ENCODE data around the gene CUL7.

CUL7 gene

GRCh38 chr6:43020052-43020705, 33.5 kb downstream of the CUL7 start:
- Mint-ChIP-seq H3K4me1 (ENCODE audit: low read depth) (peaks cover 51% of the 10 kb centered on the region), H3K36me3 (ENCODE audit: low read depth) (peaks cover 26% of the 10 kb centered on the region), H3K4me3 (peak overlapping the region; percentile 47)

DNA sequence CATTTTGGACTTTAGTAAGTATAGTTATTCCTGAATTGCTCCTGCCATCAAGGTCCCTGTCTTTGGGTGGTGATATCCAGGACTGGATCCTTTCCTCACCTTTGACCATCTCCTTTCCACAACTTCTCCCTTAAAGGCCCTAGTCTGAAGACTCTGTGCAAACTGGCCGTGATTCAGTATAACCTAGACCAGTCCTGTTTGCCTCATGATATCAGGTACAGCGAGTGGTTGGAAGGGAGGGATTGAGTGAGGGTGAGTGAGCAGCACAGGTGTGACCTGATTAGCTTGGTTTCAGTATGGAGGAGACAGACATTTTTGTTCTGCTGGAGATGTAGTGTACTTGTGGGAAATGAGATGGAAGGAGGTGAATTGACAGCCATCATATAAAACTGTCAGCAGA, 34.5 kb downstream of the CUL7 start:
- H3K27me3 Mint-ChIP-seq = no peaks in the 10 kb centered on the region
- no peaks in the 10 kb centered on the region for H3K9me3 Mint-ChIP-seq
- peak overlapping the region; percentile 64 for H3K27ac Mint-ChIP-seq
- H3K4me1 Mint-ChIP-seq (ENCODE audit: low read depth) = peaks cover 54% of the 10 kb centered on the region
- H3K4me3 Mint-ChIP-seq = no peak overlapping the region
- H3K36me3 Mint-ChIP-seq (ENCODE audit: low read depth) = peaks cover 16% of the 10 kb centered on the region

More at GRCh38 chr6:43020052-43020705, 33.5 kb downstream of the CUL7 start:
- Mint-ChIP-seq H3K27ac (peak overlapping the region; percentile 65), H3K9me3 (no peaks in the 10 kb centered on the region), H3K27me3 (no peaks in the 10 kb centered on the region)

DNA sequence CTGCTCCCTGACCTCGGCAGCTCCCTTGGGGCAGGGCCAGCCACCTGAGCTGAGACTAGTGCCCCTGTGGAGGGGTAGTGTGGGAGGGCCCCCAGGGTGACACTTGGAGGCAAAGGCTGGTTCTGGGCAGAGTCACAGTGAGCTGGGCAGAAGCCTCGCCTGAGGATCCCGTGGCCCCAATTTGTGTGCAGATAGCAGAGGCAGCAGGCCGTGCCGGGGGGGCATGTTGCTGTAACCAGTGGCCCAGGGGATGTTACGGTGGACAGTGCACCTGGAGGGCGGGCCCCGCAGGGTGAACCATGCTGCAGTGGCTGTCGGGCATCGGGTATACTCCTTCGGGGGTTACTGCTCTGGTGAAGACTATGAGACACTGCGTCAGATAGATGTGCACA, 36.7 kb downstream of the CUL7 start:
- H3K4me3 Mint-ChIP-seq = no peak overlapping the region

DNA sequence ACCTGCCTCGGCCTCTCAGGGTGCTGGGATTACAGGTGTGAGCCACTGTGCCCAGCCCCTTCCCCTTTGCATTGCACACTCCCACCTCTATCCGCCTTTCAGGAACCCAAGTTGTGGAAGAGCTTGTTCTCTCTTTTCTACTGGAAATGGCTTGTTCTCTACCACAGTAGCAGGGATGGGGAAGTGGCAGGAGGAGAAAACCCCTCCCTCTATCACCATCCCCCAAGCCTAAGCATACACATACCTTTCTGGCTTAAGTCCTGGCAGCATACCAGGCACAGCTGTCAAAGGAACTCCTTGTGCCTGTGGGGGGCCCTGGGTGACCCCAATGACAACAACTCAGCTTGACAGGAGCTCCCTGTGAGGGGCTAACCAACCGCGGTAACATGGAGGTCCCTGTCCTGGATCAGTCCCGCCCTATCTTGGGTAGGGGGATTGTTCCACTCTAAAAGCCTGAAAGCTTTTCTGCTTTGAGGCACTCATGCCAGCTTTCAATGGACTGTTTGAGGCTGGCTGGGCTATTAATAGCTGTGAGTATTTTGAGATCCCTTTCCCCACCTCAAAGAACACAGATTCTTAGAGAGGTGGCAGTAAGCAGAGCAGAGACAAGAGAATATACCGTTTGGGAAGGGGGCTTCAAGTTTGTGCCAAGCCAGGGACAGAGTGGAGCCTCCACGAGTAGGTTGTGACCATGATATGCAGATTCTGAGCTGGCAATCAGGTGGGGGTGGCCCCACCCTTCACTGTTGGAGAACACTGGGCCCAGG, 37.3 kb downstream of the CUL7 start:
- no peaks in the 10 kb centered on the region for H3K9me3 Mint-ChIP-seq
- peak overlapping the region; percentile 50 for H3K27ac Mint-ChIP-seq
- peak overlapping the region; percentile 11 for H3K4me3 Mint-ChIP-seq
- no peaks in the 10 kb centered on the region for H3K27me3 Mint-ChIP-seq
- H3K4me1 Mint-ChIP-seq (ENCODE audit: low read depth) = peaks cover 56% of the 10 kb centered on the region
- H3K36me3 Mint-ChIP-seq (ENCODE audit: low read depth) = peaks cover 32% of the 10 kb centered on the region

More for the DNA sequence above, 36.7 kb downstream of the CUL7 start:
- Mint-ChIP-seq H3K27me3 (no peaks in the 10 kb centered on the region), H3K36me3 (ENCODE audit: low read depth) (peaks cover 29% of the 10 kb centered on the region), H3K9me3 (no peaks in the 10 kb centered on the region), H3K27ac (no peak overlapping the region), H3K4me1 (ENCODE audit: low read depth) (peaks cover 54% of the 10 kb centered on the region)

DNA sequence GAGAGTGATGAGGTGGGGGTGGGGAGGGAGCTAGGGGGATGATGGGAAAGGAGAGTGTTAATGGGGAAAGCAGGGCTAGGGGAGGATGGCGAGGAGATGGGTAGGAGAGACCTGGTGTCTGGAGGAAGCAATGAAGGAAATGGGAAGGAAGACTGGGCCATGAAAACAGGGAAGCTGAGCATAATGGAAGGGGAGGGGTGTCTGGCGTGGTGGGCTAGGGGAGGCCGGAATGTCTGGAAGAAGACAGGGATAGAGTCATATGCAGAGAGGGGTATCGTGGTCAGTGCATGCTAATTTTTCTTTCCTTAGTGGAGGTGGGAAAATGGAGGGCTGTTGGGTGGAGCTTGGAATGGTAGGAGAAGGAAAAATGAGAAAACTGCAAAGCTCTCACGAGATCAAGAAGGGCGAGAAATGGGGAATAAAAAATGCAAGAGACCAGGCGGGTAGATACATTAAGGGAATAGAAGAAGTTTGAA, 39.2 kb downstream of the CUL7 start:
- H3K27me3 Mint-ChIP-seq = no peaks in the 10 kb centered on the region
- H3K4me1 Mint-ChIP-seq (ENCODE audit: low read depth) = peaks cover 52% of the 10 kb centered on the region
- H3K4me3 Mint-ChIP-seq = peak overlapping the region; percentile 97
- H3K9me3 Mint-ChIP-seq = no peaks in the 10 kb centered on the region
- H3K27ac Mint-ChIP-seq = peak overlapping the region; percentile 92
- H3K36me3 Mint-ChIP-seq (ENCODE audit: low read depth) = peaks cover 44% of the 10 kb centered on the region

GRCh38 chr6:43013843-43014433, 39.7 kb downstream of the CUL7 start, which contains the start of the genes KLHDC3 and MEA1:
Gene KLHDC3 (plus strand): TSS chr6:43014249. CDS start chr6:43017193, 2,944 bp downstream.
Gene MEA1 (minus strand): TSS chr6:43013946. CDS start chr6:43013813, 133 bp downstream.
- Mint-ChIP-seq H3K9me3 (no peaks in the 10 kb centered on the region), H3K36me3 (ENCODE audit: low read depth) (peaks cover 46% of the 10 kb centered on the region), H3K27me3 (no peaks in the 10 kb centered on the region), H3K4me1 (ENCODE audit: low read depth) (peaks cover 54% of the 10 kb centered on the region), H3K4me3 (peak within 1 kb of the TSS; percentile 97), H3K27ac (peak within 1 kb of the TSS; percentile 92)

GRCh38 chr6:43013097-43013842, 40.4 kb downstream of the CUL7 start:
- Mint-ChIP-seq H3K36me3 (ENCODE audit: low read depth) (peaks cover 53% of the 10 kb centered on the region), H3K4me1 (ENCODE audit: low read depth) (peaks cover 55% of the 10 kb centered on the region)

GRCh38 chr6:43012364-43012763, 41.3 kb downstream of the CUL7 start:
- H3K27ac Mint-ChIP-seq = peak overlapping the region; percentile 92
- H3K4me3 Mint-ChIP-seq = peak overlapping the region; percentile 97
- H3K9me3 Mint-ChIP-seq = no peaks in the 10 kb centered on the region
- no peaks in the 10 kb centered on the region for H3K27me3 Mint-ChIP-seq
- H3K4me1 Mint-ChIP-seq (ENCODE audit: low read depth) = peaks cover 55% of the 10 kb centered on the region
- H3K36me3 Mint-ChIP-seq (ENCODE audit: low read depth) = peaks cover 51% of the 10 kb centered on the region

More at GRCh38 chr6:43013097-43013842, 40.4 kb downstream of the CUL7 start:
- H3K9me3 Mint-ChIP-seq = no peaks in the 10 kb centered on the region
- peak overlapping the region; percentile 92 for H3K27ac Mint-ChIP-seq
- H3K27me3 Mint-ChIP-seq = no peaks in the 10 kb centered on the region
- H3K4me3 Mint-ChIP-seq = peak overlapping the region; percentile 97

- no peak overlapping the region for H3K4me3 Mint-ChIP-seq
- H3K27ac Mint-ChIP-seq = peak overlapping the region; percentile 40
- H3K36me3 Mint-ChIP-seq (ENCODE audit: low read depth) = peaks cover 60% of the 10 kb centered on the region
- peaks cover 48% of the 10 kb centered on the region for H3K4me1 Mint-ChIP-seq (ENCODE audit: low read depth)
- H3K9me3 Mint-ChIP-seq = no peaks in the 10 kb centered on the region
- H3K27me3 Mint-ChIP-seq = no peaks in the 10 kb centered on the region
These were observed 42.4 kb downstream of the CUL7 start for GRCh38 chr6:43011207-43011606.

- H3K36me3 Mint-ChIP-seq (ENCODE audit: low read depth) = peaks cover 65% of the 10 kb centered on the region
- H3K9me3 Mint-ChIP-seq = no peaks in the 10 kb centered on the region
- no peak overlapping the region for H3K4me3 Mint-ChIP-seq
- peak overlapping the region; percentile 36 for H3K27ac Mint-ChIP-seq
- H3K27me3 Mint-ChIP-seq = no peaks in the 10 kb centered on the region
- H3K4me1 Mint-ChIP-seq (ENCODE audit: low read depth) = peaks cover 30% of the 10 kb centered on the region
These were observed 44.5 kb downstream of the CUL7 start for GRCh38 chr6:43009124-43009523.

- Mint-ChIP-seq H3K36me3 (ENCODE audit: low read depth) (peaks cover 51% of the 10 kb centered on the region), H3K4me3 (no peak overlapping the region), H3K27me3 (no peaks in the 10 kb centered on the region), H3K9me3 (no peaks in the 10 kb centered on the region), H3K27ac (no peak overlapping the region), H3K4me1 (ENCODE audit: low read depth) (peaks cover 16% of the 10 kb centered on the region)
These were observed 46.5 kb downstream of the CUL7 start for GRCh38 chr6:43007126-43007525.

DNA sequence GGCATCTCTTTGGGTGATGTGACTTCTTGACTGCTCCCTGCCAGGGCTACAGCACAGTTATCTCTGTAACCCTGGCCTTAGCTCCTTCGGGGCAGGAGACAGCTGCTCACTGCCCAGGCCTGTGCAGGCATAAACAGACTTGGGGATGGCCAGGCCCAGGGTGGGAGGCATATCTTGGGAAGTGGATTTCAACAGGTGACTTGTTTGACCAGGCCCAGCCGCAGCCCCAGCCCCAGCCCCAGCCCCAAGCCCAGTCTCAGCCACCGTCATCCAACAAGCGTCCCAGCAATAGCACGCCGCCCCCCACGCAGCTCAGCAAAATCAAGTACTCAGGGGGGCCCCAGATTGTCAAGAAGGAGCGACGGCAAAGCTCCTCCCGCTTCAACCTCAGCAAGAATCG, 47.4 kb downstream of the CUL7 start:
- peaks cover 42% of the 10 kb centered on the region for H3K36me3 Mint-ChIP-seq (ENCODE audit: low read depth)
- no peak overlapping the region for H3K27ac Mint-ChIP-seq
- no peaks in the 10 kb centered on the region for H3K27me3 Mint-ChIP-seq
- H3K4me1 Mint-ChIP-seq (ENCODE audit: low read depth) = peaks cover 7% of the 10 kb centered on the region
- no peaks in the 10 kb centered on the region for H3K9me3 Mint-ChIP-seq
- no peak overlapping the region for H3K4me3 Mint-ChIP-seq

- Mint-ChIP-seq H3K27me3 (no peaks in the 10 kb centered on the region), H3K4me1 (ENCODE audit: low read depth) (peaks cover 4% of the 10 kb centered on the region), H3K27ac (no peak overlapping the region), H3K4me3 (no peak overlapping the region), H3K9me3 (no peaks in the 10 kb centered on the region), H3K36me3 (ENCODE audit: low read depth) (peaks cover 40% of the 10 kb centered on the region)
These were observed 47.8 kb downstream of the CUL7 start for GRCh38 chr6:43005844-43006243.

DNA sequence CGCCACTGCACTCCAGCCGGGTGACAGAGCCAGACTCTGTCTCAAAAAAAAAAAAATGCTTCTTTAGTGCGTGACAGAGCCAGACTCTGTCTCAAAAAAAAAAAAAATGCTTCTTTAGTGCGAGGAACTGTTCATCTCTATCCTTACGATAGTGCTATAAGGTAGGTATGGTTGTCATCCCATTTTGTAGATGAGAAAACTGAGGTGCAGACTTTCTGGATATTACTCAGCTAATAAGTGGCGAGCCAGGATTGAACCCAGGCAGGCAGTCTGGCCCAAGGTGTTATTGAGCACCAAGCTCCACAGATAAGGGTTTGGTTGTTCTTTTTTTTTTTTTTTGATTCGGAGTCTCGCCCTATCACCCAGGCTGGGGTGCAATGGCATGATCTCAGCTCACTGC, 51.8 kb downstream of the CUL7 start:
- Mint-ChIP-seq H3K4me3 (no peak overlapping the region), H3K9me3 (no peaks in the 10 kb centered on the region), H3K36me3 (ENCODE audit: low read depth) (peaks cover 10% of the 10 kb centered on the region), H3K27ac (no peak overlapping the region), H3K27me3 (no peaks in the 10 kb centered on the region), H3K4me1 (ENCODE audit: low read depth) (no peaks in the 10 kb centered on the region)

All from stimulated activated naive CD8-positive, alpha-beta T cell treated with anti-CD3 and anti-CD28 coated beads, Interleukin-15, Interleukin-2, amounts not matched to agents 100 ng/mL and 50 ng/mL, for 24 hours (primary cell).